Upper lobe of left lung (tissue), 4 donors: ENCODE results near the gene RIN1.

ENCODE experiments used
- CTCF ChIP-seq, 6 experiments: fragments of 450-650 bp in 4 of 6; fragments of 200-600 bp in 2 of 6; sonication (generic) in 2 of 6; IDR thresholded peaks; one replicate each; pipeline ENCODE4 v1.5.1; 2016 to 2019; ENCODE audit warnings: antibody characterized with exemption in 6 of 6
- EP300 ChIP-seq, 4 donors: sonication (generic); formaldehyde crosslinking; IDR thresholded peaks; one replicate each; pipeline ENCODE4 v1.5.1; 2017; ENCODE audit warnings: antibody characterized with exemption in 4 of 4, control low read depth in 2 of 4
- POLR2A ChIP-seq, 4 donors: fragments of 450-650 bp; IDR thresholded peaks; one replicate each; pipeline ENCODE4 v1.5.1; 2016 to 2017; ENCODE audit warnings: antibody characterized with exemption in 4 of 4, mild to moderate bottlenecking in 2 of 4
- POLR2AphosphoS5 ChIP-seq, 2 donors: sonication (generic); formaldehyde crosslinking; IDR thresholded peaks; one replicate each; pipeline ENCODE4 v1.5.1; 2017; ENCODE audit warnings: antibody characterized with exemption in 2 of 2

GRCh38 chr11:66293352-66293751 is 42.9 kb downstream of the RIN1 start:
- TF ChIP-seq CTCF (IDR thresholded peaks at IDR 0.05) (no peak), EP300 (IDR thresholded peaks at IDR 0.05) (no peak), POLR2AphosphoS5 (IDR thresholded peaks at IDR 0.05) (no peak), POLR2A (IDR thresholded peaks at IDR 0.05) (no peak)
